ENCODE results near the gene PDE1A.

The PDE1A gene

DNA sequence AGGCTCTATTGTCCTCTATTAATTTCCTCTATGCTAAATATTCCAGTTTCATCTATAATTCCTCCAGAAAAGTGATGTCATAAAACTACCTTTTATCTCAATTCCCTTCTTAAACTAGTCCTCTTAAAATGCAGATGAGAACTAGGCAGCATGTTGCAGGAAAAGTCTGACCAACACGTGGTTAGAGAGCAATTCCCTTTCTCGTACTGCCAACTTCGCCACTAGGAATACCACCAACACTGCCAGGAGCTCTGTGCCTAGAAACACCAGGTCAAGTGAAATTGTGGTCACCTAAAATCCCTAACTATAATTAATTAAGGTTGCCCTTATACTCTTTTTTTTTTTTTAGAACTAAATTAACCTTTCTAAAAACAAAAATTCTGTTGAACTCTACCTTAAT lies 313.5 kb downstream of the PDE1A start:
- no peak for DNase-seq

DNA sequence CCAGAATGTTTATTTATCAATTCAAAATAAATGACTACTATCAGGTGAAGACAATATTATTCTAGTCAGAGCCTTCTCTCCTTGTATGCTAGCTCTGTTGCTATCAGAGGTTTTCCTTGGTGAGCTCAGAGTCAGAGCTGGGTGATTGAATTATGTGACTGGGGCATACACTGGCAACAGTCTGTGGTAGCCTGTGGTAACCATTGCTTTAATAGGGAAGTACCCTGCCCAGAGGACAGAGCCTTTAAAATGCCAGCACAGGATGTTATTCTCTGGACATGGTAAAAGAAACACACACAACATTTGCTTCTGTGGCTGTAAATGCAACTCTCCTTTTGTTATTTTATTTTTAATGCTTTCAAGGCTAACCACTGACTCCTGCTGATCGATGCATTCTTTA lies 316.5 kb downstream of the PDE1A start:
- DNase-seq, result no peak

DNA sequence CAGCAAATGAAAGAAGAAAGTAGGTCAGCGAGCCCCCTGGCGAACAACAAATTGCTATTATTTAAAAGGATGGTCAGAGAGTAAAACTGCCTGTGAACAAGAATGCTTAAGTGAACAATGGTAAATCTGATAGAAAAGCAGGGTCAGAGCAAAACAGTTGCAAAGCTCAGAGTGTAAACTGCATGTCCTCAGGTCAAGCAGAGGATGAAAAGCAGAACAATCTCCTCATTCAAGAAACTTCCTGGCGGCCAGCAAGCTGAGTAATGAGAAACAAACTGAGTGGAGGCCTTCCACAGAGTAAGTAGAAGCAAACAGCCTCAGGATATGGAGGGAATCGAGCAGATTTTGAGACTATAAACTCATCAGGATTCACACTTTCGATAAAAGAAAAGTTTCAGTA lies 323.3 kb downstream of the PDE1A start:
- DNase-seq, result no peak

DNA sequence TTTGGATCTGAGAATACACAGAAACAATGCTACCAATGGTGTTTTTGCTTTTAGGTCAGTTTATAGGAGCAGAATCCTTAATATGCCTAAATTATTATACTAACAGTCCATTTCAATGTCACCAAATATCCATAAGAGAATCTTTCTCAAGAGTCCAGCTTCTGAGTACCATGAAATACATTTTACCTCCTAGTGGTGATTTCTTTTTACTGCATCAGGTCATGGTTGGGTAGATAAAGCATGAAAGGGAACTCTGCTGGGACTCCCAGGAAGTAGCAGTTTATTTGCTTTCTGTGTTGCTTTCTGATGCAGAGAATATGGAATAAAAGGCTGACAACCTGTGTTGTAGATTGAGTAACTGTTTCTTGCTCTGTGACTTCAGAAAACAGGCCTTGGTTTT lies 325.6 kb downstream of the PDE1A start:
- DNase-seq, result no peak

DNA sequence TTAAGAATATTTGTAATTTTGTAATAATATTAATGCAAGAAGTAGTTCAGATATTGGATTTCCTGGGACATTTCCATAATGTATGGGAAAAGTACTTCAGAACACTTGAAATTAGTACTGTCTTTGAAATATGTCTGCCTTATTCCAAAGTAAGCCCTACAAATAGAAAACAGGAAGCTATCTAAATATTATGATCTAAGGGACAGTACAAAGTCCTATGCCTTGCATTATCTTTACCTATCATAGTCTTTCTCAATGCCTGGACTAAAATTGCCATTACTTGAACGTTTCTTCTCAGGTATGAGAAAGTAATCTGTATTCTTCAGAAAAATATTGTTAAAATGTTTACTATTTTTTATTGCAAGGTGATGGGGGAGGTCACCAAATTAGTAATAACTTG lies 328.2 kb downstream of the PDE1A start:
- DNase-seq, result no peak

DNA sequence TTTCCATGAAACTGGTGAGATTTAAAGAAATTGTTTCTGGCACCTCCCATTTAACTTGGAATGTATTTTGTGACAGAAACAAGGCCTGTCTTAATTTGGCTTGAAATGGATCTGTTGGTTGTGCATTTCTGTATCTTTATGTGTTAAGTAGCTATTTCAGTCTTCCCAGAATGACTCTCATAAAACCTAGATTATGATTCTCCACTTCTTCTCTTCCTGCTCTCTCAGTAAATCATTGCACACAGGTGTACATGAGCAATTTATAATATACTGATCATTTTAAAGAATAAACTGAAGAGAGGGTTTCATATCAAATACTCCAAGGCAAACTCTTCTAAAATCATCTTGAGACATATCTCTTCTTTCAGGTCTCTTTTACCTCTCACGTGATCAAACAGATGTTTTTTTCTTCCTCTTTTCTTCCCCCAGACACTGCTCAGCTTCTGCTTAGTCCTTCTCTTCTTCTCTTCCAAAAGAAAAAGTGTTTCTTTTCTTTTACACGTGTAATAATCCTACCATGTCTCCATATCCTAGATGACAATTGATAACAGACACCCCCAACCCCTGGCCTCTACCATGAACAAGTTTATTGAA lies 329.2 kb downstream of the PDE1A start:
- no peak for DNase-seq

DNA sequence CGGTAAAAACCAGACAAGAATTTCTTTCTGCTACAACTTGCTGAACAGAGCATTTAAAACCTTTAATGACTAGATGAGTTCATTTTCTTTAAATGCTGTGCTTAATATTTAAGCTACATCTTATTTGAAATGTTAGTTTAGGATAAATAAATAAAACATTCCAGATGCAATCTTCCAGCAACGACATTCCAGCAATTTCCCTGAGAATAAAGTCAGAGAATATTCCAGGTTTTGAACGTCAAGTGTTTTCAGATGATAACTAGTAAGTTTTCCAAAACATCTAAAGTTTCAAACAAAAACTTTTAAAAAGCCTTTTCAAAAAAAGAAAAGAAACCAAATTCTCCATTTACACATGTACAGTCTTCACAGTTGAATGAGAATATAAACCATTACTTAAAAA lies 336.4 kb downstream of the PDE1A start:
- no peak for DNase-seq
